ENCODE measurements around the gene DOCK4.

Gene DOCK4

DNA sequence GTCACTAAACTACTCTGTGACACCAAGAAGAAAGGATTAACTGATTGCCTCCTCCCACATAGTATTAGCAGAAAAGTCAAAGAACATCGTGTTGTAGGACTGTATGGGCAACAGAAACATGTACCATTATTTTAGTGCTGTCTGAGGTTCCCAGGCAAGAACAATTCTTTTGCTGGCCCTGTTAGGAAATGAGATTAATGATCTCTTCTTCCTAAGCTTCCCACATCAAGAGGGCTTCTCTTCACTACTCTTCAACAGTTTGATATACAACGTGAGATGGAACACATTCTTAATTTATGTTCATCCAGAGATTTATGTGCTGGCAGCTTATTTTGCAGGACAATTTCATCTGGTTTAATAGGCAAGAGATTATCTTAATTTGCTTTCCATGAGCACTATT is 219.6 kb downstream of the DOCK4 start:
- TF ChIP-seq EZH2phosphoT487 (conservative IDR thresholded peaks at IDR 0.05; ENCODE audit: low read length) (no peak), CTCF (IDR thresholded peaks at IDR 0.05; ENCODE audit: insufficient read depth, low read length, poor library complexity, severe bottlenecking) (no peak)
- no peaks in the 10 kb centered on the region for H4K20me1 ChIP-seq (ENCODE audit: low read depth, low read length)
- no peaks in the 10 kb centered on the region for H3K79me2 ChIP-seq (ENCODE audit: insufficient read depth, low read length)
- no peaks in the 10 kb centered on the region for H3K9me3 ChIP-seq (ENCODE audit: insufficient read depth, low read length)
- H3K27me3 ChIP-seq (ENCODE audit: low read length): no peaks in the 10 kb centered on the region
- no peak overlapping the region for H3K9ac ChIP-seq (ENCODE audit: low read length)
- H3K27ac ChIP-seq (ENCODE audit: low read depth, low read length): no peak overlapping the region
- H2AFZ ChIP-seq (ENCODE audit: low read depth, low read length, severe bottlenecking): no peak overlapping the region
- H3K9me2 ChIP-seq (replicated peaks; ENCODE audit: insufficient read depth, low read length): no peaks in the 10 kb centered on the region
- no peaks in the 10 kb centered on the region for H3K36me3 ChIP-seq (ENCODE audit: low read length)
- no peak overlapping the region for H3K4me3 ChIP-seq (ENCODE audit: insufficient read depth, low read length, poor library complexity, severe bottlenecking)
- no peak overlapping the region for H3K4me2 ChIP-seq (ENCODE audit: low read depth, low read length, poor library complexity, severe bottlenecking)
- H3F3A ChIP-seq (ENCODE audit: insufficient read depth): no peaks in the 10 kb centered on the region

DNA sequence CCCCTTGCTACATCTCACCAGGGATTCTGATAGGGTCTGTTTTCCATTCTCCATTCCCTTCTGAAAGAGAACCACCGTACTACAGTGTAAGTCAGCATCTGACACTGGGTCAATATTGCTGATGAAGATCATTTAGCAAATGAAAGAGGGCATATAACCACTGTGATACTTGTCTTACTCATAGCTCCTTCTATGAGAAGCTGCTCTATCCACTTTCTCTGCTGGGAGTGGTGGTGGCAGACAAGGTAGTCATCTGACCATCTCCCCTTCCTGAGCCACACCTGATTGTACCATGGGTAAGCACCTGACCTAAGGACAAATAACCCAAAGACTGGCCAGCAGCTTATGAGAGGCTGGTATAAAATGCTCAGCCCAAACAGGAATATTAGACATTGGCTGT is 220.4 kb downstream of the DOCK4 start:
- Histone ChIP-seq H3F3A (ENCODE audit: insufficient read depth) (no peaks in the 10 kb centered on the region), H3K27me3 (ENCODE audit: low read length) (no peaks in the 10 kb centered on the region), H4K20me1 (ENCODE audit: low read depth, low read length) (no peaks in the 10 kb centered on the region), H3K79me2 (ENCODE audit: insufficient read depth, low read length) (no peaks in the 10 kb centered on the region), H3K4me3 (ENCODE audit: insufficient read depth, low read length, poor library complexity, severe bottlenecking) (no peak overlapping the region), H3K36me3 (ENCODE audit: low read length) (no peaks in the 10 kb centered on the region), H3K9ac (ENCODE audit: low read length) (no peak overlapping the region), H2AFZ (ENCODE audit: low read depth, low read length, severe bottlenecking) (no peak overlapping the region), H3K27ac (ENCODE audit: low read depth, low read length) (no peak overlapping the region), H3K9me3 (ENCODE audit: insufficient read depth, low read length) (no peaks in the 10 kb centered on the region), H3K4me2 (ENCODE audit: low read depth, low read length, poor library complexity, severe bottlenecking) (no peak overlapping the region), H3K9me2 (replicated peaks; ENCODE audit: insufficient read depth, low read length) (no peaks in the 10 kb centered on the region)
- TF ChIP-seq CTCF (IDR thresholded peaks at IDR 0.05; ENCODE audit: insufficient read depth, low read length, poor library complexity, severe bottlenecking) (no peak), EZH2phosphoT487 (conservative IDR thresholded peaks at IDR 0.05; ENCODE audit: low read length) (no peak)

- no peaks in the 10 kb centered on the region for H3K79me2 ChIP-seq (ENCODE audit: insufficient read depth, low read length)
- no peaks in the 10 kb centered on the region for H3K27me3 ChIP-seq (ENCODE audit: low read length)
- H3K36me3 ChIP-seq (ENCODE audit: low read length): no peaks in the 10 kb centered on the region
- H4K20me1 ChIP-seq (ENCODE audit: low read depth, low read length): no peaks in the 10 kb centered on the region
- TF ChIP-seq CTCF (IDR thresholded peaks at IDR 0.05; ENCODE audit: insufficient read depth, low read length, poor library complexity, severe bottlenecking) (no peak), EZH2phosphoT487 (conservative IDR thresholded peaks at IDR 0.05; ENCODE audit: low read length) (no peak)
- no peak overlapping the region for H3K4me3 ChIP-seq (ENCODE audit: insufficient read depth, low read length, poor library complexity, severe bottlenecking)
- H3K9me3 ChIP-seq (ENCODE audit: insufficient read depth, low read length): no peaks in the 10 kb centered on the region
- no peak overlapping the region for H2AFZ ChIP-seq (ENCODE audit: low read depth, low read length, severe bottlenecking)
- H3K9ac ChIP-seq (ENCODE audit: low read length): no peak overlapping the region
- no peaks in the 10 kb centered on the region for H3F3A ChIP-seq (ENCODE audit: insufficient read depth)
- no peak overlapping the region for H3K4me2 ChIP-seq (ENCODE audit: low read depth, low read length, poor library complexity, severe bottlenecking)
- H3K9me2 ChIP-seq (replicated peaks; ENCODE audit: insufficient read depth, low read length): no peaks in the 10 kb centered on the region
- no peak overlapping the region for H3K27ac ChIP-seq (ENCODE audit: low read depth, low read length)
These were observed 223.4 kb downstream of the DOCK4 start for GRCh38 chr7:111982804-111983203.

- no peak overlapping the region for H3K4me3 ChIP-seq (ENCODE audit: insufficient read depth, low read length, poor library complexity, severe bottlenecking)
- TF ChIP-seq CTCF (IDR thresholded peaks at IDR 0.05; ENCODE audit: insufficient read depth, low read length, poor library complexity, severe bottlenecking): no peak
- no peak for TF ChIP-seq EZH2phosphoT487 (conservative IDR thresholded peaks at IDR 0.05; ENCODE audit: low read length)
- no peaks in the 10 kb centered on the region for H3K9me2 ChIP-seq (replicated peaks; ENCODE audit: insufficient read depth, low read length)
- no peaks in the 10 kb centered on the region for H3K9me3 ChIP-seq (ENCODE audit: insufficient read depth, low read length)
- no peak overlapping the region for H3K4me2 ChIP-seq (ENCODE audit: low read depth, low read length, poor library complexity, severe bottlenecking)
- H2AFZ ChIP-seq (ENCODE audit: low read depth, low read length, severe bottlenecking): no peak overlapping the region
- H3K36me3 ChIP-seq (ENCODE audit: low read length): no peaks in the 10 kb centered on the region
- no peaks in the 10 kb centered on the region for H3K27me3 ChIP-seq (ENCODE audit: low read length)
- no peaks in the 10 kb centered on the region for H3F3A ChIP-seq (ENCODE audit: insufficient read depth)
- no peak overlapping the region for H3K9ac ChIP-seq (ENCODE audit: low read length)
- H3K79me2 ChIP-seq (ENCODE audit: insufficient read depth, low read length): no peaks in the 10 kb centered on the region
- no peaks in the 10 kb centered on the region for H4K20me1 ChIP-seq (ENCODE audit: low read depth, low read length)
- no peak overlapping the region for H3K27ac ChIP-seq (ENCODE audit: low read depth, low read length)
These were observed 224.1 kb downstream of the DOCK4 start for GRCh38 chr7:111982133-111982532.
